HG02852 (cell line): ENCODE results near the gene CLEC11A.
A peak's percentile ranks its signal among the peaks of the same experiment; 100 is the strongest.

Experiments used
- ATAC-seq: cut with Tn5 transposase; IDR thresholded peaks from one replicate; pipeline ENCODE4 v1.9.1; 2021; ENCODE audit warnings: mild to moderate bottlenecking, moderate library complexity; ENCODE audit not compliant: unreplicated experiment

The CLEC11A gene, protein sequence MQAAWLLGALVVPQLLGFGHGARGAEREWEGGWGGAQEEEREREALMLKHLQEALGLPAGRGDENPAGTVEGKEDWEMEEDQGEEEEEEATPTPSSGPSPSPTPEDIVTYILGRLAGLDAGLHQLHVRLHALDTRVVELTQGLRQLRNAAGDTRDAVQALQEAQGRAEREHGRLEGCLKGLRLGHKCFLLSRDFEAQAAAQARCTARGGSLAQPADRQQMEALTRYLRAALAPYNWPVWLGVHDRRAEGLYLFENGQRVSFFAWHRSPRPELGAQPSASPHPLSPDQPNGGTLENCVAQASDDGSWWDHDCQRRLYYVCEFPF

GRCh38 chr19:50723069-50723468 is at the start of gene CLEC11A:
CLEC11A (plus strand) TSS chr19:50723364; CDS start chr19:50723526, 162 bp downstream.
- no peak for ATAC-seq

GRCh38 chr19:50676625-50677197 is 46.5 kb upstream of the CLEC11A start:
- no peak for ATAC-seq

- ATAC-seq, result no peak
These were observed 45.5 kb upstream of the CLEC11A start for GRCh38 chr19:50677636-50678035.

GRCh38 chr19:50678323-50678722 is 44.8 kb upstream of the CLEC11A start:
- no peak for ATAC-seq

DNA sequence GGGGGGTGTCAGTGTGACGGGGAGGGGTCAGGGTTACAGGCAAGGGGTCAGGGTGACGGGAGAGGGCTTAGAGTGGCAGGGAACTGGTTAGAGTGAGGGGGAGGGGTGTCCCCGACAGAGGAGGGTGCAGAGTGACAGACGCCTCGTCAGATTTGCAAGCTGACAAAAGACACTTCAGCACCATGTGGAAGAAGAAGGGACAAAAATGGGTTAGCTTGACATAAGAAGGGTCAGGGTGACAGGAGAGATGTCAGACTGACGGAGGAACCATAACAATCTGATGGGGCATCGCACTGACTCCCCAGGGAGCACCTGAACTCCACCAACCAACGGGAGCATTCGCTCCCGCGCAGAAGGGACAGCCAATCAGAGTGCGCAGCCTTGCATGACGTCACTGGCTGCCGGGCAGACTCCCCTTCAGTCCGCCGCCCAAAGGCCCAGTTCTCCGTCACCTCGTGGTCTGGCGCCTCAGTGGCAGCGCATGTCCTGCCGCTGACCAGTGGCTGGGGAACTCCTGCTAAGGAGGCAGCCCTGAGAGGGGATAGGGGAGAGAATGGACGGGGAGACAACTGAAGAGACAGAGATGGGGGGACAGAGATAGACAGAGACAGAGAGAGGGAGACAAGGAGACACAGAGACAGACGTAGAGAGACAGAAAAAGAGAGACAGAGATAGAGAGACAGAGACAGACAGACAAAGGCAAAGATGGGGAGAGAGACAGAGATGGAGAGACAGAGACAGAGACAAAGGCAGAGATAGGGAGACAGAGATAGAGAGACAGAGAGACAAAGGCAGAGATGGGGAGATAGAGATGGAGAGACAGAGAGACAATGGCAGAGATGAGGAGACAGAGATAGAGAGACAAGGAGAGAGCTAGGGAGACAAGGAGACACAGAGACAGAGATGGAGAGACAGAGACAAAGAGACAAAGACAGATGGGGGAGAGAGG is 43.7 kb upstream of the CLEC11A start:
- ATAC-seq, result peak; percentile 69

- ATAC-seq, result no peak
These were observed 36.7 kb upstream of the CLEC11A start for GRCh38 chr19:50686310-50687032.

- no peak for ATAC-seq
These were observed 34.4 kb upstream of the CLEC11A start for GRCh38 chr19:50688766-50689165.

GRCh38 chr19:50690439-50690838 is 32.7 kb upstream of the CLEC11A start:
- no peak for ATAC-seq

DNA sequence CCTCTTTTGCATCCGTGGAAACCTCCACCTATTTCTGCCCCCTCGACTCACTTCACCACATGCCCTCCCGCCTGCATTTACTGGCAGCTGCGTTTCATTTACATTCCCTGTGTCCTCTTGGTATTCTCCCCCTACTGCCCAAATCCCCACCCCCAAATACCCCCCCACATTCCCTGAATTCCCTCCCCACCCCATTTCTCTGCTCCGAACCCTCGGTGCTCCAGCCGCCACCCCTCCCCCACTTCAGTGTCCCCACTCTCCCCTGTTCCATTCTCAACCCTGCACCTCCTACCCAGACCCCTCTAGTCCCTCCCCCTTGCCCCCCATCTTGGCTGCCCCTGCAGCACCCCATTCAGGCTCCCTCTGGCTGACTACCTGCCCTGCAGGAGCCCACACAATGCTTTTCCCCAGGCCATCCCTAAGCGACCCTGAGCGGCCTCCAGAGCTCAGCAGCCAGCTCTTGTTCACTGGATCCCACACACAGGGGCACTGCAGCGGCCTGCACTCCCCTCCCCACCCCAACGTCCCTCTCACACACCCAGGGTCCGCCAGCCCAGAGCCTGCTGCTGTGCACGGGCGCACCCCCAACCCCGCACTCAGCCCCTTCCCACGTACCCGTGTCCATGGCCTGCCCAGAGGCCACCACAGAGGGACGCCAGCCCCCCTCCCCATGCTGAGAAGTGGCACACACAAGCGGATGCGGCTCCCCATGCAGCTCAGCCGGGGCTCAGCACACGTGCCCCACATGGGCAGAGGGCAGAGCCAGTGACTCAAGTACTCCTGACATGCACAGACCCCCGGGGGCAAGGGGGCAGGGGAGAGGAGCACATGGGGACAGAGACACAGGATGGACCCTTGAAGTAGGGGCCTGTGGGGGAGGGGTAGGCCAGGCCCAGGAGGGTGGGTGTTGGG is 29.8 kb upstream of the CLEC11A start:
- no peak for ATAC-seq

DNA sequence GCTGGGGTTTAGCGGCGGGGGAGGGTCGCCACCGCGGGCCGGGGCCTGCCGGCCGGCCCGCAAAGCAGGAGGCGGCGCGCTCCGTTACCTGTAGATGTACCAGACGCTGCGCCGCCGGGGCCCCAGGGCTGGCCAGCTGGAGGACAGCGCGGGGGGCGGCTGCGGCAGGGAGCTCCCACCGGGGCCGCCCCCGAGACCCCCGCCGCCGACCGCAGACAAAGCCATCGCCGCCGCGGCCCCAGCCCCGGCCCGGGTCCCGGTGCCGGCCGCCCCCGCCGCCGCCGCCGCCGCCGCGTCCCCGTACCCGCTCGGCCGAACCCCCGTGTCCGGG is 28.4 kb upstream of the CLEC11A start:
- no peak for ATAC-seq

DNA sequence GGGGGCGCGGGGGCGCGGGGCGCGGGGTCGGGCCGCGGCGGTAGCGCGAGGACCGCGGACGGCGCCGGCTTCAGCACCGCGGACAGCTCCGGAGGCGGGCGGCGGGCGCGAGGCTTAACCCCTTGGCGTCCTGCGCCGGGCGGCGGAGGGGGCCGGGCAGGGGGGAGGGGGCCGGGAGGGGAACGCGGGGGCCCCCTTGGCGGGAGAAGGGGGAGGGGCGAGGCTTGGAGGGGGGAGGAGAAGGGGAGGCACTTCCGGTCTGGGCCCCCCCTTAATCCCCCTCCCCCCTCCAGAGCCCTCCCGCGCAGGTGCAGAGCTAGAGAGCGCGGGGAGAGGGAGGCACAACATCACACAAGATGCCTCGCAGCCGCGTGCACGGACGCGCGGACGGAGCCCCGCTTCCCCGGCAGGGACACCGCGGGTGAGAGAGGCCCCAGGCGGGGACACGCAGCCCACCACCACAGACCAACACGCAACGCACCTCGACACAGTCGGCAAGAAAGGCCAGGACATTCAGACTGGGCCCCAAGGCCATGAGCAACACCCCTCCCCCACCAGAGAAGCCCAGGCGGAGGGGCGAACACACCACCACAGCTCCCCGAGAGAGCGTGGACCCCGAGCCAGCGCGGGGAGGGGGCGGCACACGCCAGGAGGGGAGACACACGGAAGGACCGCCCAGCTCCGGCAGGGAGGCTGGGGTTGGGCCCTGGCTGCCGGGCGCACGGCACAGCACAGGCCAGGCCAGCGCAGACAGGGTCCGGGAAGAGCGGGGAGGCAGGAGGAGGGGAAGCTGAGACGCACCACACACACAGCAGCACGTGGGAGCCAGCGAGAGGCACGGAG is 27.7 kb upstream of the CLEC11A start:
- ATAC-seq, result no peak

- ATAC-seq, result no peak
These were observed 27.1 kb upstream of the CLEC11A start for GRCh38 chr19:50696094-50696483.

DNA sequence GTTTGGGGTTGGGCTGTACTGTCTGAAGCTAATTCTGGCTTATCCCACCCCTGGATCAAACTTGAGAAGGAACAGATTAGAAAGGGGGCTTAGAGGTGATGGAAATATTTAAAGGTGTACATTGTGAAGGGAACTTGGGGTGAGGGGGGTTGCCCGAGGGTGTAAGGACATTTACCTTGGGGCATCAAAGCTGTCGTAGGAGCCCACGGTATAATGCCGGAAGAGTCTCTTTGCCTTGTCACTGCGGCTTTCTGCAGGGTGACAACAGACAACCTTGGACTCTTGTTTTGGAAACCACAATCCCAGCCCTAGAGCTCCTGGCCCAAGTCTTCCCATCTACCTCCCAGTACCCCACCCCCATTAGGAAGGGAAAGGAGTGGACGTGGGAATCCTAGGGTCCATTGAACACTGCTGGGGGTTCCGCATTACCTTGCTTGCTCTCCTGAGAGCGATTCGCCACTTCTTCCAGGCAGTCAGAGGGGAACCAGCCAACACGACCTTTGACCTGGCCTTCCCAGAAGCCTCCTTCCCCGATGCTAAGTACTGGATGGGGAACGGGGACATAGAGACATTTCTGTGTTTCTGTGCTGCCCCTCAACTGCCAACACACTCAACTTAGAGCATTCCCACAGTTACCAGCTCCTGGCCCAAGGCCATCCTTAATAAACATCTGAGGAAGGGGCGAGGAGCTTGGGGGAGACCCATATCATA is 25.6 kb upstream of the CLEC11A start:
- no peak for ATAC-seq

- ATAC-seq, result no peak
These were observed 21.7 kb upstream of the CLEC11A start for GRCh38 chr19:50701367-50701985.

- no peak for ATAC-seq
These were observed 20.9 kb upstream of the CLEC11A start for GRCh38 chr19:50702158-50702870.

DNA sequence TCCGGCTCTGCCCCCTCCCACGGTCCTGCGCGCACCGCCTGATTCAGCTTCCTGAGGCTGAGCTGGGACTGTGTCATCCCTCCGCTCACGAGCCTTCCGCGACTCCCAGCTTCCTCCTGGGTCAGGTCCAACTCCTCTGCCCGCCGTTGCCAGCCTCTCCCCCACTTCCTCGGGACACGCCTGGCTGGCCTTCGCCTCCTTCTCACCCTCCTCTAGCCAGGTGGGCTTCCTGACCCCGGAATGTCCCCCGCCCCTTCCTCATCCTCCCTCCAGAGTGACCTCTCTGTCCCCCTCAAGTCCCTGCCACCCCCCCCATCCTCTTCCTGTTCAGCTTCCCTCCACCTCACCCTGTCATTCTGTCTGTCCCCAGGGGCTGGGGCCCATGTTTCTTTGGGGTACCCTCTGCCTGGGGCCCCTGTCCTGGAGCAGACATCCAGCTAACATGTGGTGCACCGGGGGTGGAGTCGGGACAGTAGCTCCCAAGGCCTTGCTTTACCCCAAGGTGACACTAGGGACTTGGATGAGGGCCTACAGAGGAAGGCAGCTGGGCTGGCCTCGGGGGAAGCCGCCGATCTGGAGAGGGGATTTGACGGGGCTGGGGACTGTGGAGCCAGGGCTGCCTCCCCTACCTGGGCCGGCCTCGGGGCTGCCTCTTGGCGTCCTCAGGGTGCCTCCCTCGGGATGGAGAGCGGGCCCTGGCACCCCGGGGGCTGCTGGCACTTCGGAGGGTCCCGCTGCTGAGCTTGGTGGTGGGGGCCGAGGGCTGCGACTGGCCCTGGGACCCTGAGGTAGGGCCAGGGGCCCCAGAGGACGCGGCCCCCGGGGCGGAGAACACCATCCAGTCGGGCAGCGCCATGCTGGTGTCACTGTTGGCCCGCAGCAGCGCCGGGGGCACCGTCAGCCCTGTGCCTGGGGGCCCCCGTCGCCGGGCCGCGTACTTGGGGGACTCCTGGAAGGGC is 20.0 kb upstream of the CLEC11A start:
- ATAC-seq, result no peak
